ENCODE data around the gene XRCC4. TPM values are rescaled to one million over a fixed set of nuclear protein-coding genes. Genes with fewer than 3 reads are reported as not detected.

Gene XRCC4
- total and polyA plus RNA-seq, 2 of the 13 experiments (the other 11 are each of a cell fraction or from before 2014, with no cell fraction given), result 2.8 to 12.6 TPM

DNA sequence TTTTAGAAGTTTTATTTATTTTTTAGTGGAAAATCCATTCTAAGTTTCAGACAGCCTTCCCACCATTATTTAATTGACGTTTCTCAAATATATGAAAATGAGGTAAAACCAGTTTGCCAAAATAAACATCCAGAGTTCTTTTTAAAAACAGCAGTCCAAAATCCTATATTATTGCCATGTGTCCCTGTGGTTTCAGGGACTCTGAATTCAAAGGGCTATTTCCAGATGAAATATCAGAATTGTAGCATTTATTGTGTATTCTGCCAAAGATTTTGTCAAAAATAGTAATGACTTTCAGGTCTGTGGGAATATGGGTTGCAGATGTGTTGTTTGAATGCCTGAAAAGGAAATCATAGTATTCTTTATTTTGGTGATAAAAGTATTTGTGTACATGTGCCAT is 41.6 kb downstream of the XRCC4 start (continued):
- TF ChIP-seq FOXP4 (CRISPR knock-in tag; IDR thresholded peaks at IDR 0.05) (no peak), MAFK (conservative IDR thresholded peaks at IDR 0.05 in 1 of 2, IDR thresholded peaks at IDR 0.05 in 1 of 2; ENCODE audit: low read length in 2 of 2) (no peak), HNRNPUL1 (IDR thresholded peaks at IDR 0.05; ENCODE audit: low read depth, low read length) (no peak), CREM (IDR thresholded peaks at IDR 0.05) (no peak), CREM (CRISPR knock-in tag; IDR thresholded peaks at IDR 0.05) (no peak), HCFC1 (IDR thresholded peaks at IDR 0.05; ENCODE audit: low read depth, low read length) (no peak)

GRCh38 chr5:83124593-83124992 is 47.2 kb downstream of the XRCC4 start:
- Histone ChIP-seq H3K27me3 (ENCODE audit: control insufficient read depth in 1 of 2, insufficient read depth in 2 of 2, low read length in 2 of 2) (no peaks in the 10 kb centered on the region), H3K36me3 (replicated peaks in 1 of 2; ENCODE audit: control insufficient read depth in 1 of 2, insufficient read depth in 2 of 2, low read length in 2 of 2) (no peaks in the 10 kb centered on the region), H3K9me3 (ENCODE audit: low read length) (peaks cover 9% of the 10 kb centered on the region), H3K4me3 (replicated peaks in 1 of 3; ENCODE audit: insufficient read depth in 1 of 3, low read depth in 2 of 3, low read length in 3 of 3) (no peak overlapping the region), H3K79me2 (ENCODE audit: insufficient read depth, low read length) (no peaks in the 10 kb centered on the region), H2AFZ (ENCODE audit: low read length) (no peak overlapping the region), H3K9ac (ENCODE audit: insufficient read depth, low read depth, low read length) (no peak overlapping the region), H4K20me1 (ENCODE audit: insufficient read depth, low read length) (peaks cover 4% of the 10 kb centered on the region; the same call in 1 of the 2 replicates), H3K4me1 (ENCODE audit: insufficient read depth, low read length) (peaks cover 22% of the 10 kb centered on the region), H3K27ac (ENCODE audit: extremely low read length, insufficient read depth, low read length) (no peak overlapping the region), H3K4me2 (ENCODE audit: low read depth, low read length) (no peak overlapping the region; the same call in 1 of the 2 replicates)
- peak; percentile 67 for FAIRE-seq
- peak; percentile 94 for DNase-seq (ENCODE audit: low spot score)
- intact Hi-C loops (cut with micrococcal nuclease; ENCODE audit: unreplicated experiment) (loop anchor here (2.0 kb wide), 1 partner anchor 40 kb away; no protein-coding TSS in a partner anchor), in situ Hi-C loops (cut with HindIII; ENCODE audit: extremely low pct_ligation_motif_present, low pct_unique_long_range_greater_than_20kb) (no loop called here)
- ATAC-seq, result peak; percentile 99
- POLR2A ChIA-PET, result no interaction called here
- no TSS peak for BruUV-seq (replicated peaks)
- CTCF ChIA-PET (ENCODE audit: low intra/inter-chr PET ratio, low total read pairs), result no interaction called here
- 0% methylated on average over 1 of the region's 1 CpG for WGBS (ENCODE audit: low lambda C conversion rate)
- TF ChIP-seq XRCC5 (optimal IDR thresholded peaks at IDR 0.05; ENCODE audit: low read length), result no peak
- no peak for TF ChIP-seq GPBP1L1 (CRISPR knock-in tag; IDR thresholded peaks at IDR 0.05)
- TF ChIP-seq ZIK1 (CRISPR knock-in tag; IDR thresholded peaks at IDR 0.05; ENCODE audit: borderline replicate concordance, low read depth), result no peak
- no peak for TF ChIP-seq THAP8 (CRISPR knock-in tag; IDR thresholded peaks at IDR 0.05; ENCODE audit: borderline replicate concordance)
- TF ChIP-seq ZXDC (CRISPR knock-in tag; IDR thresholded peaks at IDR 0.05), result no peak
